K562 (cell line): ENCODE results near the gene RAI1. TPM values are rescaled to one million over a fixed set of nuclear protein-coding genes. Genes with fewer than 3 reads are reported as not detected.

Experiments used
- CHCHD3 ChIP-seq: fragments of 250-450 bp; sonication (Bioruptor Pico); IDR thresholded peaks from 2 replicates; pipeline ENCODE4 v2.1.2; 2022; ENCODE audit warnings: mild to moderate bottlenecking
- E2F6 ChIP-seq, 2 experiments: IDR thresholded peaks; 2 replicates each; pipeline ENCODE4 v1.6.1; 2011; ENCODE audit warnings: borderline replicate concordance in 1 of 2, control low read depth in 1 of 2, low read depth in 1 of 2, low read length in 1 of 2, mild to moderate bottlenecking in 1 of 2, mixed read lengths in 1 of 2, moderate library complexity in 1 of 2; ENCODE audit not compliant: insufficient read depth in 1 of 2, insufficient read length in 1 of 2, poor library complexity in 1 of 2, severe bottlenecking in 1 of 2; ENCODE audit errors: extremely low read depth in 1 of 2
- GABPB2 ChIP-seq: fragments of 250-450 bp; sonication (Bioruptor Pico); conservative IDR thresholded peaks from 2 replicates; pipeline ENCODE4 v1.5.1; 2021; ENCODE audit warnings: mild to moderate bottlenecking
- HMGN3 ChIP-seq: IDR thresholded peaks from 2 replicates; pipeline ENCODE4 v1.6.1; 2011; ENCODE audit warnings: borderline replicate concordance, low read depth, mild to moderate bottlenecking, mixed read lengths, low read length; ENCODE audit not compliant: insufficient read length; ENCODE audit errors: extremely low read depth
- RBM25 ChIP-seq: fragments of 200-400 bp; formaldehyde crosslinking; IDR thresholded peaks from 2 replicates; pipeline ENCODE4 v1.6.1; 2018; ENCODE audit warnings: low read length, low read depth, moderate library complexity; ENCODE audit not compliant: severe bottlenecking
- SIN3B ChIP-seq: fragments of 450-650 bp; IDR thresholded peaks from 2 replicates; pipeline ENCODE4 v1.6.1; 2017; ENCODE audit warnings: low read depth, mild to moderate bottlenecking, moderate library complexity
- polyA plus RNA-seq, 8 experiments: library from polyadenylated mRNA; depleted of rRNA in 4 of 8; stranded (reverse) in 5 of 8; unstranded in 3 of 8; fragments of >200 nt; fragmentation: Nextera tagmentation in 2 of 8; fragmentation: Illumina TruSeq in 1 of 8; extraction: Ambion mirVana in 2 of 8; extraction: Trizol in 1 of 8; gene quantifications; 2 replicates each; pipeline versions ENCODE4 v1.2.1 to v1.2.3, GENCODE V29; 2011 to 2014; ENCODE audit warnings: inconsistent platforms in 1 of 8, missing spikeins in 1 of 8
- total RNA-seq, 7 experiments: library from RNA; depleted of rRNA in 6 of 7; stranded (reverse); fragments of >200 nt in 6 of 7; fragmentation: Illumina TruSeq in 2 of 7; extraction: Trizol in 2 of 7; gene quantifications; 2 replicates each; pipeline versions ENCODE4 v1.2.1 to v1.2.3, GENCODE V29; 2011 to 2021; ENCODE audit warnings: low replicate concordance in 1 of 7
- TF ChIP-seq, protein P1 (sequence below): fragments of 450-650 bp; formaldehyde crosslinking; IDR thresholded peaks from 2 replicates; pipeline ENCODE4 v1.4.0; 2020; ENCODE audit warnings: mild to moderate bottlenecking, mixed read lengths

The RAI1 gene
- total and polyA plus RNA-seq, 9 of the 15 experiments (the other 6 are each of a cell fraction or from before 2014, with no cell fraction given): 0.68 to 19.9 (median 5.5) TPM

GRCh38 chr17:17808706-17809432 lies 127.6 kb downstream of the RAI1 start (continued):
- TF ChIP-seq HMGN3 (no peak), E2F6 (IDR thresholded peaks at IDR 0.05; ENCODE audit: borderline replicate concordance in 1 of 2, extremely low read depth in 1 of 2, insufficient read depth in 1 of 2, insufficient read length in 1 of 2, low read depth in 1 of 2, low read length in 1 of 2, poor library complexity in 1 of 2, severe bottlenecking in 1 of 2) (peak in 1 of 2 experiments; percentile 12), RBM25 (peak; percentile 87), SIN3B (no peak), GABPB2 (CRISPR knock-in tag) (no peak), CHCHD3 (CRISPR knock-in tag) (no peak)
- TF ChIP-seq, protein P1, sequence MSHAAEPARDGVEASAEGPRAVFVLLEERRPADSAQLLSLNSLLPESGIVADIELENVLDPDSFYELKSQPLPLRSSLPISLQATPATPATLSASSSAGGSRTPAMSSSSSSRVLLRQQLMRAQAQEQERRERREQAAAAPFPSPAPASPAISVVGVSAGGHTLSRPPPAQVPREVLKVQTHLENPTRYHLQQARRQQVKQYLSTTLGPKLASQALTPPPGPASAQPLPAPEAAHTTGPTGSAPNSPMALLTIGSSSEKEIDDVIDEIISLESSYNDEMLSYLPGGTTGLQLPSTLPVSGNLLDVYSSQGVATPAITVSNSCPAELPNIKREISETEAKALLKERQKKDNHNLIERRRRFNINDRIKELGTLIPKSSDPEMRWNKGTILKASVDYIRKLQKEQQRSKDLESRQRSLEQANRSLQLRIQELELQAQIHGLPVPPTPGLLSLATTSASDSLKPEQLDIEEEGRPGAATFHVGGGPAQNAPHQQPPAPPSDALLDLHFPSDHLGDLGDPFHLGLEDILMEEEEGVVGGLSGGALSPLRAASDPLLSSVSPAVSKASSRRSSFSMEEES (CRISPR knock-in tag): no peak
